HepG2 (cell line): Measurements from ENCODE around the gene SLC35D2. TPM values are rescaled to one million over a fixed set of nuclear protein-coding genes. Genes with fewer than 3 reads are reported as not detected.

Source experiments
- CREM ChIP-seq, 2 experiments: sonication (generic) in 1 of 2; formaldehyde crosslinking in 1 of 2; IDR thresholded peaks; 2 replicates each; pipeline versions ENCODE4 v1.4.0 to v1.6.1; 2016 to 2020; ENCODE audit warnings: antibody characterized with exemption in 1 of 2, mild to moderate bottlenecking in 1 of 2, missing genetic modification reagents in 1 of 2
- FOSL2 ChIP-seq: sonication (generic); formaldehyde crosslinking; IDR thresholded peaks from 2 replicates; pipeline ENCODE4 v1.4.0; 2020; ENCODE audit warnings: missing genetic modification reagents
- FOXP1 ChIP-seq, 2 experiments: fragments of 450-650 bp in 1 of 2; IDR thresholded peaks; 2 replicates each; pipeline ENCODE4 v1.6.1; 2017 to 2018; ENCODE audit warnings: antibody characterized with exemption in 1 of 2
- KAT7 ChIP-seq: IDR thresholded peaks from 2 replicates; pipeline ENCODE4 v1.6.1; 2018; ENCODE audit warnings: borderline replicate concordance, missing compliant biosample characterization
- POLR2G ChIP-seq: fragments of 200-400 bp; formaldehyde crosslinking; IDR thresholded peaks from 2 replicates; pipeline ENCODE4 v1.6.1; 2018; ENCODE audit warnings: mild to moderate bottlenecking, low read depth, low read length, moderate library complexity
- SIX4 ChIP-seq: sonication (generic); formaldehyde crosslinking; IDR thresholded peaks from 2 replicates; pipeline ENCODE4 v1.4.0; 2020; ENCODE audit warnings: missing genetic modification reagents
- TBP ChIP-seq: sonication (generic); formaldehyde crosslinking; IDR thresholded peaks from 2 replicates; pipeline ENCODE4 v1.5.0; 2020; ENCODE audit warnings: missing genetic modification reagents
- ZNF607 ChIP-seq: sonication (generic); formaldehyde crosslinking; IDR thresholded peaks from 2 replicates; pipeline ENCODE4 v1.5.1; 2020; ENCODE audit warnings: missing genetic modification reagents, mild to moderate bottlenecking, borderline replicate concordance
- polyA plus RNA-seq, 8 experiments: library from polyadenylated mRNA; depleted of rRNA in 3 of 8; stranded (reverse) in 7 of 8; unstranded in 1 of 8; fragments of >200 nt; fragmentation: Illumina TruSeq in 4 of 8; extraction: Trizol in 4 of 8; gene quantifications; 2 replicates each; pipeline versions ENCODE4 v1.2.1 to v1.2.3, GENCODE V29; 2011 to 2016; ENCODE audit warnings: low read depth in 4 of 8, missing spikeins in 1 of 8, mixed read lengths in 1 of 8; ENCODE audit not compliant: insufficient read depth in 1 of 8
- total RNA-seq, 5 experiments: library from RNA; depleted of rRNA; stranded (reverse); fragments of >200 nt; fragmentation: Illumina TruSeq; extraction: Trizol; gene quantifications; 2 replicates each; pipeline ENCODE4 v1.2.3, GENCODE V29; 2016; ENCODE audit warnings: low read depth in 1 of 5
- TF ChIP-seq, protein P1 (sequence below): sonication (generic); formaldehyde crosslinking; IDR thresholded peaks from 2 replicates; pipeline ENCODE4 v1.8.1; 2023; ENCODE audit warnings: mild to moderate bottlenecking, moderate library complexity, missing genetic modification reagents
- TF ChIP-seq, protein P2 (sequence below): sonication (generic); formaldehyde crosslinking; IDR thresholded peaks from 2 replicates; pipeline ENCODE4 v1.4.0; 2020; ENCODE audit warnings: missing genetic modification reagents, borderline replicate concordance
- TF ChIP-seq, protein P3 (sequence below): sonication (generic); formaldehyde crosslinking; IDR thresholded peaks from 2 replicates; pipeline ENCODE4 v1.4.0; 2020; ENCODE audit warnings: missing genetic modification reagents
- TF ChIP-seq, protein P4 (sequence below): sonication (generic); formaldehyde crosslinking; IDR thresholded peaks from 2 replicates; pipeline ENCODE4 v1.5.1; 2020; ENCODE audit warnings: missing genetic modification reagents, mild to moderate bottlenecking, borderline replicate concordance
- TF ChIP-seq, protein P5 (sequence below): IDR thresholded peaks from 2 replicates; pipeline ENCODE4 v1.4.0; 2020; ENCODE audit warnings: mild to moderate bottlenecking, missing genetic modification reagents

Gene SLC35D2
- total and polyA plus RNA-seq, 2 of the 13 experiments (the other 11 are each of a cell fraction or from before 2014, with no cell fraction given): 96.2 to 103 TPM

DNA sequence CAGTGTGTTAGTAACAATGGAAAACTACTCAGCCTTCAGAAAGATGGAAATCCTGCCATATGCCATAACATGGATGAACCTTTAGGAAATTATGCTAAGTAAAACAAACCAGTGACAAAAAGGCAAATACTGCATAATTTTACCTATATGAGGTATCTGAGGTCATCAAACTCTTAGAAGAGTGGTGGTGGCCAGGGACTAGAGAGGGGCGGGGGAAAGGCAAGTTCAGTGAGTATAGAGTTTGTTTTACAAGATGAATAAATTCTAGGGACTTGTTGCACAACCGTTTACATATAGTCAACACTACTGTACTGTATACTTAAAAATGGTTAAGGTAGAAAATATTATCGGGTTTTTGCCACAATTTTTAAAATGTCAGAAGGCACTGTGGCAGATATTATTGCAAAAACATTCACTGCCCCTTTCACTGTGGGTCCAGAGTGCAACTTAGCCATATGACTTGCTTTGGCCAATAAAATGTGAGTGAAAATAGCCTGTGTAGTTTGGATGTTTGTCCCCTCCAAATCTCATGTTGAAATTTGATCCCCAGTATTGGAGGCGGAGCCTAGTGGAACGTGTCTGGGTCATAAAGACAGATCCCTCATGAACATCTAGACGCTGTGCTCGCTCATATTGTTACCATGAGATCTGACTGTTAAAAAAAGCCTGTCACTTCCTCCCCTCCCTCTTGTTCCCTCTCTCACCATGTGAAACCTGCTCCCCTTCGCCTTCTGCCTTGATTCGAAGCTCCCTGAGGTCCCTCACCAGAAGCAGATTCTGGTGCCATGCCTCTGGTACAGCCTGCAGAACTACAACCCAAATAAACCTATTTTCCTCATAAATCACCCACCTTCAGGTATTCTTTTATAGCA lies 25.1 kb upstream of the SLC35D2 start (continued):
- TF ChIP-seq, protein P1, sequence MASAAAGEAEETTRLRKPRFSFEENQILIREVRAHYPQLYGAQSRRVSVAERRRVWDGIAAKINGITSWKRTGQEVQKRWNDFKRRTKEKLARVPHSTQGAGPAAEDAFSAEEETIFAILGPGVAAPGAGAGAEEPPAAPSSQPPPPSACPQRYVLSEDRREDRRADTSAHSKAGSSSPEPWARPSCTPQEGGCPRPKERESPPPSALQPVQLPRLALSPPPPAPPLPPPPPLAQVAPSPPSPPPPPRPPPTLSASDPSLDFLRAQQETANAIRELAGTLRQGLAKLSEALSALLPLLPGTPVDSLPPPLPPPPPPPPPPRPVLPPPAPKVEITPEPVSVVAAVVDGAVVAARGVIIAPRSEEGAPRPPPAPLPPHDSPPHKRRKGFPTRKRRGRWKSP (CRISPR knock-in tag): no peak
- peak; percentile 65; the same call in 1 of the 2 replicates for TF ChIP-seq KAT7 (CRISPR knock-in tag)
- TF ChIP-seq, protein P2, sequence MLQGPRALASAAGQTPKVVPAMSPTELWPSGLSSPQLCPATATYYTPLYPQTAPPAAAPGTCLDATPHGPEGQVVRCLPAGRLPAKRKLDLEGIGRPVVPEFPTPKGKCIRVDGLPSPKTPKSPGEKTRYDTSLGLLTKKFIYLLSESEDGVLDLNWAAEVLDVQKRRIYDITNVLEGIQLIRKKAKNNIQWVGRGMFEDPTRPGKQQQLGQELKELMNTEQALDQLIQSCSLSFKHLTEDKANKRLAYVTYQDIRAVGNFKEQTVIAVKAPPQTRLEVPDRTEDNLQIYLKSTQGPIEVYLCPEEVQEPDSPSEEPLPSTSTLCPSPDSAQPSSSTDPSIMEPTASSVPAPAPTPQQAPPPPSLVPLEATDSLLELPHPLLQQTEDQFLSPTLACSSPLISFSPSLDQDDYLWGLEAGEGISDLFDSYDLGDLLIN (CRISPR knock-in tag): no peak
- TF ChIP-seq TBP (CRISPR knock-in tag): no peak
- no peak for TF ChIP-seq ZNF607 (CRISPR knock-in tag)
- TF ChIP-seq FOSL2 (CRISPR knock-in tag): peak; percentile 30; the same call in 1 of the 2 replicates
- TF ChIP-seq, protein P3, sequence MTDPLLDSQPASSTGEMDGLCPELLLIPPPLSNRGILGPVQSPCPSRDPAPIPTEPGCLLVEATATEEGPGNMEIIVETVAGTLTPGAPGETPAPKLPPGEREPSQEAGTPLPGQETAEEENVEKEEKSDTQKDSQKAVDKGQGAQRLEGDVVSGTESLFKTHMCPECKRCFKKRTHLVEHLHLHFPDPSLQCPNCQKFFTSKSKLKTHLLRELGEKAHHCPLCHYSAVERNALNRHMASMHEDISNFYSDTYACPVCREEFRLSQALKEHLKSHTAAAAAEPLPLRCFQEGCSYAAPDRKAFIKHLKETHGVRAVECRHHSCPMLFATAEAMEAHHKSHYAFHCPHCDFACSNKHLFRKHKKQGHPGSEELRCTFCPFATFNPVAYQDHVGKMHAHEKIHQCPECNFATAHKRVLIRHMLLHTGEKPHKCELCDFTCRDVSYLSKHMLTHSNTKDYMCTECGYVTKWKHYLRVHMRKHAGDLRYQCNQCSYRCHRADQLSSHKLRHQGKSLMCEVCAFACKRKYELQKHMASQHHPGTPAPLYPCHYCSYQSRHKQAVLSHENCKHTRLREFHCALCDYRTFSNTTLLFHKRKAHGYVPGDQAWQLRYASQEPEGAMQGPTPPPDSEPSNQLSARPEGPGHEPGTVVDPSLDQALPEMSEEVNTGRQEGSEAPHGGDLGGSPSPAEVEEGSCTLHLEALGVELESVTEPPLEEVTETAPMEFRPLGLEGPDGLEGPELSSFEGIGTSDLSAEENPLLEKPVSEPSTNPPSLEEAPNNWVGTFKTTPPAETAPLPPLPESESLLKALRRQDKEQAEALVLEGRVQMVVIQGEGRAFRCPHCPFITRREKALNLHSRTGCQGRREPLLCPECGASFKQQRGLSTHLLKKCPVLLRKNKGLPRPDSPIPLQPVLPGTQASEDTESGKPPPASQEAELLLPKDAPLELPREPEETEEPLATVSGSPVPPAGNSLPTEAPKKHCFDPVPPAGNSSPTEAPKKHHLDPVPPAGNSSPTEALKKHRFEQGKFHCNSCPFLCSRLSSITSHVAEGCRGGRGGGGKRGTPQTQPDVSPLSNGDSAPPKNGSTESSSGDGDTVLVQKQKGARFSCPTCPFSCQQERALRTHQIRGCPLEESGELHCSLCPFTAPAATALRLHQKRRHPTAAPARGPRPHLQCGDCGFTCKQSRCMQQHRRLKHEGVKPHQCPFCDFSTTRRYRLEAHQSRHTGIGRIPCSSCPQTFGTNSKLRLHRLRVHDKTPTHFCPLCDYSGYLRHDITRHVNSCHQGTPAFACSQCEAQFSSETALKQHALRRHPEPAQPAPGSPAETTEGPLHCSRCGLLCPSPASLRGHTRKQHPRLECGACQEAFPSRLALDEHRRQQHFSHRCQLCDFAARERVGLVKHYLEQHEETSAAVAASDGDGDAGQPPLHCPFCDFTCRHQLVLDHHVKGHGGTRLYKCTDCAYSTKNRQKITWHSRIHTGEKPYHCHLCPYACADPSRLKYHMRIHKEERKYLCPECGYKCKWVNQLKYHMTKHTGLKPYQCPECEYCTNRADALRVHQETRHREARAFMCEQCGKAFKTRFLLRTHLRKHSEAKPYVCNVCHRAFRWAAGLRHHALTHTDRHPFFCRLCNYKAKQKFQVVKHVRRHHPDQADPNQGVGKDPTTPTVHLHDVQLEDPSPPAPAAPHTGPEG (CRISPR knock-in tag): no peak
- no peak for TF ChIP-seq FOXP1 (IDR thresholded peaks at IDR 0.05)
- peak; percentile 40; the same call in 1 of the 2 replicates for TF ChIP-seq FOXP1 (CRISPR knock-in tag; IDR thresholded peaks at IDR 0.05)
- TF ChIP-seq, protein P4, sequence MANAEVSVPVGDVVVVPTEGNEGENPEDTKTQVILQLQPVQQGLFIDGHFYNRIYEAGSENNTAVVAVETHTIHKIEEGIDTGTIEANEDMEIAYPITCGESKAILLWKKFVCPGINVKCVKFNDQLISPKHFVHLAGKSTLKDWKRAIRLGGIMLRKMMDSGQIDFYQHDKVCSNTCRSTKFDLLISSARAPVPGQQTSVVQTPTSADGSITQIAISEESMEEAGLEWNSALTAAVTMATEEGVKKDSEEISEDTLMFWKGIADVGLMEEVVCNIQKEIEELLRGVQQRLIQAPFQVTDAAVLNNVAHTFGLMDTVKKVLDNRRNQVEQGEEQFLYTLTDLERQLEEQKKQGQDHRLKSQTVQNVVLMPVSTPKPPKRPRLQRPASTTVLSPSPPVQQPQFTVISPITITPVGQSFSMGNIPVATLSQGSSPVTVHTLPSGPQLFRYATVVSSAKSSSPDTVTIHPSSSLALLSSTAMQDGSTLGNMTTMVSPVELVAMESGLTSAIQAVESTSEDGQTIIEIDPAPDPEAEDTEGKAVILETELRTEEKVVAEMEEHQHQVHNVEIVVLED (CRISPR knock-in tag): 0 out of 2 replicates have a peak, but pooled peaks have one; percentile 11
- TF ChIP-seq SIX4 (CRISPR knock-in tag): peak; percentile 99
- TF ChIP-seq, protein P5, sequence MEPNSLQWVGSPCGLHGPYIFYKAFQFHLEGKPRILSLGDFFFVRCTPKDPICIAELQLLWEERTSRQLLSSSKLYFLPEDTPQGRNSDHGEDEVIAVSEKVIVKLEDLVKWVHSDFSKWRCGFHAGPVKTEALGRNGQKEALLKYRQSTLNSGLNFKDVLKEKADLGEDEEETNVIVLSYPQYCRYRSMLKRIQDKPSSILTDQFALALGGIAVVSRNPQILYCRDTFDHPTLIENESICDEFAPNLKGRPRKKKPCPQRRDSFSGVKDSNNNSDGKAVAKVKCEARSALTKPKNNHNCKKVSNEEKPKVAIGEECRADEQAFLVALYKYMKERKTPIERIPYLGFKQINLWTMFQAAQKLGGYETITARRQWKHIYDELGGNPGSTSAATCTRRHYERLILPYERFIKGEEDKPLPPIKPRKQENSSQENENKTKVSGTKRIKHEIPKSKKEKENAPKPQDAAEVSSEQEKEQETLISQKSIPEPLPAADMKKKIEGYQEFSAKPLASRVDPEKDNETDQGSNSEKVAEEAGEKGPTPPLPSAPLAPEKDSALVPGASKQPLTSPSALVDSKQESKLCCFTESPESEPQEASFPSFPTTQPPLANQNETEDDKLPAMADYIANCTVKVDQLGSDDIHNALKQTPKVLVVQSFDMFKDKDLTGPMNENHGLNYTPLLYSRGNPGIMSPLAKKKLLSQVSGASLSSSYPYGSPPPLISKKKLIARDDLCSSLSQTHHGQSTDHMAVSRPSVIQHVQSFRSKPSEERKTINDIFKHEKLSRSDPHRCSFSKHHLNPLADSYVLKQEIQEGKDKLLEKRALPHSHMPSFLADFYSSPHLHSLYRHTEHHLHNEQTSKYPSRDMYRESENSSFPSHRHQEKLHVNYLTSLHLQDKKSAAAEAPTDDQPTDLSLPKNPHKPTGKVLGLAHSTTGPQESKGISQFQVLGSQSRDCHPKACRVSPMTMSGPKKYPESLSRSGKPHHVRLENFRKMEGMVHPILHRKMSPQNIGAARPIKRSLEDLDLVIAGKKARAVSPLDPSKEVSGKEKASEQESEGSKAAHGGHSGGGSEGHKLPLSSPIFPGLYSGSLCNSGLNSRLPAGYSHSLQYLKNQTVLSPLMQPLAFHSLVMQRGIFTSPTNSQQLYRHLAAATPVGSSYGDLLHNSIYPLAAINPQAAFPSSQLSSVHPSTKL (CRISPR knock-in tag): peak; percentile 64; the same call in 1 of the 2 replicates
- TF ChIP-seq CREM (IDR thresholded peaks at IDR 0.05): peak; percentile 52; the same call in 1 of the 2 replicates
- no peak for TF ChIP-seq CREM (CRISPR knock-in tag; IDR thresholded peaks at IDR 0.05)
- peak; percentile 44; the same call in 1 of the 2 replicates for TF ChIP-seq POLR2G
